ENCODE results near the gene ALKBH2. TPM values are rescaled to one million over a fixed set of nuclear protein-coding genes. Genes with fewer than 3 reads are reported as not detected.

Gene ALKBH2
- total and polyA plus RNA-seq, 2 of the 8 experiments (the other 6 are each of a cell fraction or from before 2014, with no cell fraction given), result 19.1 to 22.5 TPM

GRCh38 chr12:109112720-109113465, 19.6 kb upstream of the ALKBH2 start (continued):
- TF ChIP-seq NANOG (IDR thresholded peaks at IDR 0.05; ENCODE audit: insufficient read depth, low read depth, low read length, poor library complexity, severe bottlenecking) (no peak), TBP (IDR thresholded peaks at IDR 0.05; ENCODE audit: low read depth, low read length) (no peak)

Data from H1 (cell line).